HepG2 (cell line): Measurements from ENCODE around the gene NDUFS7. TPM values are rescaled to one million over a fixed set of nuclear protein-coding genes. Genes with fewer than 3 reads are reported as not detected.

Experiments used
- ATF7 ChIP-seq, 2 experiments: fragments of 450-650 bp in 1 of 2; sonication (generic) in 1 of 2; formaldehyde crosslinking in 1 of 2; IDR thresholded peaks; 2 replicates each; pipeline versions ENCODE4 v1.4.0 to v1.6.1; 2016 to 2020; ENCODE audit warnings: antibody characterized with exemption in 1 of 2, mild to moderate bottlenecking in 1 of 2, missing genetic modification reagents in 1 of 2
- BATF2 ChIP-seq: sonication (generic); formaldehyde crosslinking; IDR thresholded peaks from 2 replicates; pipeline ENCODE4 v1.8.0; 2022; ENCODE audit warnings: mild to moderate bottlenecking, missing genetic modification reagents, moderate library complexity
- CBFB ChIP-seq: sonication (generic); formaldehyde crosslinking; IDR thresholded peaks from 2 replicates; pipeline ENCODE4 v1.4.0; 2020; ENCODE audit warnings: missing genetic modification reagents
- EP300 ChIP-seq, 3 experiments: sonication (generic) in 1 of 3; formaldehyde crosslinking in 1 of 3; IDR thresholded peaks; 2 replicates each; pipeline versions ENCODE4 v1.5.1 to v1.6.1; 2011 to 2020; ENCODE audit warnings: low read depth in 2 of 3, low read length in 2 of 3, borderline replicate concordance in 1 of 3, improper control_type of control experiment in 1 of 3, mild to moderate bottlenecking in 1 of 3, missing genetic modification reagents in 1 of 3, moderate library complexity in 1 of 3
- FOXC1 ChIP-seq: sonication (generic); formaldehyde crosslinking; IDR thresholded peaks from 2 replicates; pipeline ENCODE4 v1.8.0; 2022; ENCODE audit warnings: mild to moderate bottlenecking, missing genetic modification reagents, borderline replicate concordance
- HNRNPUL1 ChIP-seq: fragments of 200-400 bp; formaldehyde crosslinking; IDR thresholded peaks from 2 replicates; pipeline ENCODE4 v1.6.1; 2017; ENCODE audit warnings: low read depth, mild to moderate bottlenecking, low read length, moderate library complexity
- KDM1A ChIP-seq: IDR thresholded peaks from 2 replicates; pipeline ENCODE4 v1.6.1; 2016; ENCODE audit warnings: missing compliant biosample characterization
- PATZ1 ChIP-seq: sonication (generic); formaldehyde crosslinking; IDR thresholded peaks from 2 replicates; pipeline ENCODE4 v1.4.0; 2020; ENCODE audit warnings: missing genetic modification reagents
- SUZ12 ChIP-seq: fragments of 150-350 bp; IDR thresholded peaks from 2 replicates; pipeline ENCODE4 v1.6.1; 2014; ENCODE audit warnings: low read depth, low read length
- TEAD3 ChIP-seq: optimal IDR thresholded peaks from 2 replicates; pipeline ENCODE3; 2016; ENCODE audit warnings: borderline replicate concordance
- ZBTB20 ChIP-seq: sonication (generic); formaldehyde crosslinking; IDR thresholded peaks from 2 replicates; pipeline ENCODE4 v1.8.1; 2023; ENCODE audit warnings: missing genetic modification reagents, low read depth, mild to moderate bottlenecking, borderline replicate concordance
- ZBTB7B ChIP-seq: sonication (generic); formaldehyde crosslinking; IDR thresholded peaks from 2 replicates; pipeline ENCODE4 v1.4.0; 2020; ENCODE audit warnings: missing genetic modification reagents
- ZFY ChIP-seq: sonication (generic); formaldehyde crosslinking; IDR thresholded peaks from 2 replicates; pipeline ENCODE4 v1.4.0; 2020; ENCODE audit warnings: missing genetic modification reagents
- ZNF260 ChIP-seq: sonication (generic); formaldehyde crosslinking; IDR thresholded peaks from 2 replicates; pipeline ENCODE4 v1.4.0; 2020; ENCODE audit warnings: missing genetic modification reagents, low read depth, mild to moderate bottlenecking, borderline replicate concordance
- ZNF292 ChIP-seq: sonication (generic); formaldehyde crosslinking; IDR thresholded peaks from 2 replicates; pipeline ENCODE4 v1.8.1; 2022; ENCODE audit warnings: mild to moderate bottlenecking, low read depth, missing genetic modification reagents, borderline replicate concordance
- ZNF543 ChIP-seq: sonication (generic); formaldehyde crosslinking; IDR thresholded peaks from 2 replicates; pipeline ENCODE4 v1.4.0; 2020; ENCODE audit warnings: mild to moderate bottlenecking, missing genetic modification reagents
- ZNF558 ChIP-seq: sonication (generic); formaldehyde crosslinking; IDR thresholded peaks from 2 replicates; pipeline ENCODE4 v1.9.0; 2022; ENCODE audit warnings: mild to moderate bottlenecking, missing genetic modification reagents, borderline replicate concordance
- ZNF563 ChIP-seq: sonication (generic); formaldehyde crosslinking; IDR thresholded peaks from 2 replicates; pipeline ENCODE4 v1.8.0; 2022; ENCODE audit warnings: mild to moderate bottlenecking, moderate library complexity, missing genetic modification reagents
- ZNF616 ChIP-seq: sonication (generic); formaldehyde crosslinking; IDR thresholded peaks from 2 replicates; pipeline ENCODE4 v1.5.0; 2020; ENCODE audit warnings: low read depth, mild to moderate bottlenecking, missing genetic modification reagents
- ZNF768 ChIP-seq: sonication (generic); formaldehyde crosslinking; IDR thresholded peaks from 2 replicates; pipeline ENCODE4 v1.4.0; 2020; ENCODE audit warnings: missing genetic modification reagents
- ZNF773 ChIP-seq: sonication (generic); formaldehyde crosslinking; IDR thresholded peaks from 2 replicates; pipeline ENCODE4 v1.4.0; 2020; ENCODE audit warnings: missing genetic modification reagents, borderline replicate concordance
- ZNF891 ChIP-seq: sonication (generic); formaldehyde crosslinking; IDR thresholded peaks from 2 replicates; pipeline ENCODE4 v1.5.0; 2020; ENCODE audit warnings: mild to moderate bottlenecking, missing genetic modification reagents
- ZUFSP ChIP-seq: sonication (generic); formaldehyde crosslinking; IDR thresholded peaks from 2 replicates; pipeline ENCODE4 v1.9.0; 2021; ENCODE audit warnings: missing genetic modification reagents, mild to moderate bottlenecking, borderline replicate concordance
- polyA plus RNA-seq, 8 experiments: library from polyadenylated mRNA; depleted of rRNA in 3 of 8; stranded (reverse) in 7 of 8; unstranded in 1 of 8; fragments of >200 nt; fragmentation: Illumina TruSeq in 4 of 8; extraction: Trizol in 4 of 8; gene quantifications; 2 replicates each; pipeline versions ENCODE4 v1.2.1 to v1.2.3, GENCODE V29; 2011 to 2016; ENCODE audit warnings: low read depth in 4 of 8, missing spikeins in 1 of 8, mixed read lengths in 1 of 8; ENCODE audit not compliant: insufficient read depth in 1 of 8
- total RNA-seq, 5 experiments: library from RNA; depleted of rRNA; stranded (reverse); fragments of >200 nt; fragmentation: Illumina TruSeq; extraction: Trizol; gene quantifications; 2 replicates each; pipeline ENCODE4 v1.2.3, GENCODE V29; 2016; ENCODE audit warnings: low read depth in 1 of 5
- TF ChIP-seq, protein P1 (sequence below): sonication (generic); formaldehyde crosslinking; IDR thresholded peaks from 2 replicates; pipeline ENCODE4 v1.4.0; 2020; ENCODE audit warnings: missing genetic modification reagents

NDUFS7 gene
- total and polyA plus RNA-seq, 2 of the 13 experiments (the other 11 are each of a cell fraction or from before 2014, with no cell fraction given): 34.3 to 66.9 TPM

DNA sequence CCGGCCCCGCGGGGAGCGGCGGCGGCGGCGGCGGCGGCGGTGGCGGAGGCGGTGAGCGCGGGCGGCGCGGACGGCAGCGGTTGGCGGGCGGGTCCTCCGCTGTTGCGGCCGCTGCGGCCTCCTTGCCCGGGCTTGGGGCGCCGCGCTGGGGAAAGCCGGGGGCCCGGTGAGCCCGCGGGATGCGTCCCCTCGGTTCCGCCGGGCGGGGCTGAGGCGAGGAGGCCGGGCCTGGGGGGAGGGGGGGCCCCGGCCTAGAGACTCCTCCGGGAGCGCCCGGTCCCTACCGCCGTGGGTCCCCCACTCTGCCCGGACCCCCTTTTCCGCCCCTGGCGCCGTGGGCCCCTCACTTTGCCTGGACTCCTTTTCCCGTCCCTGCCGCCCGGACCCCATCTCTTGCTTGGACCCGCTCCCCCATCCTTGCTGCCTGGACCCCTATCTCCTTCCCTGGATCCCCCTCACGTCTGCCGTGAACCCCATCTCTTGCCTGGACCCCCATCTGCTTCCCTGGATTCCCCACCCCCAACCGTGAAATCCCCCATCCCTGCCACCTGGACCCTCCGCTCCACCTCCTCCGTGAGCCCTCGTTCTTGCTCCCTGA, 28.6 kb upstream of the NDUFS7 start (continued):
- TF ChIP-seq BATF2 (CRISPR knock-in tag): no peak
- peak; percentile 0; the same call in 1 of the 2 replicates for TF ChIP-seq ZNF543 (CRISPR knock-in tag)
- no peak for TF ChIP-seq ZBTB7B (CRISPR knock-in tag)
- TF ChIP-seq CBFB (CRISPR knock-in tag): no peak
- no peak for TF ChIP-seq ATF7 (IDR thresholded peaks at IDR 0.05)
- no peak for TF ChIP-seq ATF7 (CRISPR knock-in tag; IDR thresholded peaks at IDR 0.05)
- TF ChIP-seq HNRNPUL1: no peak
- TF ChIP-seq EP300 (IDR thresholded peaks at IDR 0.05; ENCODE audit: low read depth in 2 of 2, low read length in 2 of 2): no peak
- no peak for TF ChIP-seq EP300 (CRISPR knock-in tag; IDR thresholded peaks at IDR 0.05; ENCODE audit: borderline replicate concordance)
- no peak for TF ChIP-seq PATZ1 (CRISPR knock-in tag)
- no peak for TF ChIP-seq ZUFSP (CRISPR knock-in tag)
- no peak for TF ChIP-seq ZBTB20
- 0 out of 2 replicates have a peak, but pooled peaks have one; percentile 45 for TF ChIP-seq ZNF563 (CRISPR knock-in tag)
- TF ChIP-seq, protein P1, sequence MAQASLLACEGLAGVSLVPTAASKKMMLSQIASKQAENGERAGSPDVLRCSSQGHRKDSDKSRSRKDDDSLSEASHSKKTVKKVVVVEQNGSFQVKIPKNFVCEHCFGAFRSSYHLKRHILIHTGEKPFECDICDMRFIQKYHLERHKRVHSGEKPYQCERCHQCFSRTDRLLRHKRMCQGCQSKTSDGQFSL (CRISPR knock-in tag): 0 out of 2 replicates have a peak, but pooled peaks have one; percentile 70
- 0 out of 2 replicates have a peak, but pooled peaks have one; percentile 45 for TF ChIP-seq ZNF616 (CRISPR knock-in tag)
- no peak for TF ChIP-seq ZNF773 (CRISPR knock-in tag)
- TF ChIP-seq ZNF768 (CRISPR knock-in tag): no peak
- no peak for TF ChIP-seq ZNF891 (CRISPR knock-in tag)
- 0 out of 2 replicates have a peak, but pooled peaks have one; percentile 12 for TF ChIP-seq ZNF558 (CRISPR knock-in tag)
- TF ChIP-seq ZFY (CRISPR knock-in tag): peak; percentile 52; the same call in 1 of the 2 replicates
- no peak for TF ChIP-seq ZNF260 (CRISPR knock-in tag)
- no peak for TF ChIP-seq SUZ12
- TF ChIP-seq TEAD3: no peak
- TF ChIP-seq ZNF292 (CRISPR knock-in tag): no peak
- TF ChIP-seq FOXC1 (CRISPR knock-in tag): no peak
- TF ChIP-seq KDM1A: no peak
